Lower lobe of right lung (tissue), 2 donors: ENCODE measurements around the gene SALL2. TPM values are rescaled to one million over a fixed set of nuclear protein-coding genes. Genes with fewer than 3 reads are reported as not detected.

Experiments
- ATAC-seq, 2 donors: fragments of 200-7000 bp; cut with Tn5 transposase; one replicate each; pipeline ENCODE4 v1.9.1; 2020 to 2022; ENCODE audit warnings: mild to moderate bottlenecking in 2 of 2, moderate library complexity in 2 of 2
- DNase-seq: peaks from one replicate; pipeline ENCODE4 v3.0.0-alpha.2; 2020
- H3K27ac ChIP-seq: fragments of 200-600 bp; one replicate; pipeline ENCODE4 v1.8.0; 2022
- H3K27me3 ChIP-seq: fragments of 200-600 bp; one replicate; pipeline ENCODE4 v1.8.0; 2022; ENCODE audit warnings: low read depth
- H3K36me3 ChIP-seq: fragments of 200-600 bp; one replicate; pipeline ENCODE4 v1.8.0; 2022; ENCODE audit warnings: mild to moderate bottlenecking
- H3K4me1 ChIP-seq: fragments of 200-600 bp; one replicate; pipeline ENCODE4 v1.8.0; 2022
- H3K4me3 ChIP-seq: fragments of 200-600 bp; one replicate; pipeline ENCODE4 v1.8.0; 2022; ENCODE audit warnings: mild to moderate bottlenecking
- H3K9me3 ChIP-seq: fragments of 200-600 bp; one replicate; pipeline ENCODE4 v1.8.0; 2022
- intact Hi-C: fragments of 100-400 bp; cut with DNase I; formaldehyde crosslinking; loops from one replicate; pipeline ENCODE4 v1.11.0; 2022
- total RNA-seq: library from RNA; stranded (reverse); fragmentation: NEBNext Ultra II Directional; extraction: Animal tissue kit (Norgen Biotek cat#: 25700); gene quantifications from one replicate; pipeline ENCODE4 v1.2.1, GENCODE V29; 2021
- TF ChIP-seq, protein P1 (sequence below): fragments of 200-600 bp; IDR thresholded peaks from one replicate; pipeline ENCODE4 v1.8.0; 2022; ENCODE audit warnings: antibody characterized with exemption, mild to moderate bottlenecking
- donor health status: DM: no; HTN: yes; CAD: no; lungs with severe emphysema.

The SALL2 gene
- total RNA-seq, 1 donor from 2014 or later: 7.1 TPM

DNA sequence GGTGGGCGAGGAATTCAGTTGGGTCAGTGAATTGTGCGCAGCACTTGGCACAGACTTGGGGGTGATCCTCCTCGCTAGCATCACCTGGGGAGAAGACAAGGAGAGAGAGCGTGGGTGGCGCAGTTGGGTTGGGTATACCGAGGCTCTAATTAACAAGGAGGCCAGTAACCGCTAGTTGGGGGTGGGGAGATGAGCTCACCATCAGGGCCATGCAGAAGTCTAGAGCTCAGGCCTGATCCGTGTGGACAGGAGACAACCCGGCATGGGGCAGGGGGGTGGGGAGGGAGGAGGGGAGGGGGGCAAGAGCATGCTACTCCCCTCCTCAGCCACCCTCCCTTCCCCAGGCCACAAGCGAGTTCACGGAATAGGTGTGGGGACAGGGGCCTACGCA lies 580 bp downstream of the SALL2 start:
- Histone ChIP-seq H3K9me3 (no peaks in the 10 kb centered on the region), H3K27ac (peak overlapping the region; percentile 41), H3K36me3 (no peaks in the 10 kb centered on the region), H3K4me1 (peaks cover 22% of the 10 kb centered on the region), H3K27me3 (no peaks in the 10 kb centered on the region), H3K4me3 (peak overlapping the region; percentile 66)
- TF ChIP-seq, protein P1, sequence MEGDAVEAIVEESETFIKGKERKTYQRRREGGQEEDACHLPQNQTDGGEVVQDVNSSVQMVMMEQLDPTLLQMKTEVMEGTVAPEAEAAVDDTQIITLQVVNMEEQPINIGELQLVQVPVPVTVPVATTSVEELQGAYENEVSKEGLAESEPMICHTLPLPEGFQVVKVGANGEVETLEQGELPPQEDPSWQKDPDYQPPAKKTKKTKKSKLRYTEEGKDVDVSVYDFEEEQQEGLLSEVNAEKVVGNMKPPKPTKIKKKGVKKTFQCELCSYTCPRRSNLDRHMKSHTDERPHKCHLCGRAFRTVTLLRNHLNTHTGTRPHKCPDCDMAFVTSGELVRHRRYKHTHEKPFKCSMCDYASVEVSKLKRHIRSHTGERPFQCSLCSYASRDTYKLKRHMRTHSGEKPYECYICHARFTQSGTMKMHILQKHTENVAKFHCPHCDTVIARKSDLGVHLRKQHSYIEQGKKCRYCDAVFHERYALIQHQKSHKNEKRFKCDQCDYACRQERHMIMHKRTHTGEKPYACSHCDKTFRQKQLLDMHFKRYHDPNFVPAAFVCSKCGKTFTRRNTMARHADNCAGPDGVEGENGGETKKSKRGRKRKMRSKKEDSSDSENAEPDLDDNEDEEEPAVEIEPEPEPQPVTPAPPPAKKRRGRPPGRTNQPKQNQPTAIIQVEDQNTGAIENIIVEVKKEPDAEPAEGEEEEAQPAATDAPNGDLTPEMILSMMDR: no peak
- intact Hi-C loops: no loop called here
- DNase-seq (no peak), ATAC-seq (peak; percentile 10 to 28)

DNA sequence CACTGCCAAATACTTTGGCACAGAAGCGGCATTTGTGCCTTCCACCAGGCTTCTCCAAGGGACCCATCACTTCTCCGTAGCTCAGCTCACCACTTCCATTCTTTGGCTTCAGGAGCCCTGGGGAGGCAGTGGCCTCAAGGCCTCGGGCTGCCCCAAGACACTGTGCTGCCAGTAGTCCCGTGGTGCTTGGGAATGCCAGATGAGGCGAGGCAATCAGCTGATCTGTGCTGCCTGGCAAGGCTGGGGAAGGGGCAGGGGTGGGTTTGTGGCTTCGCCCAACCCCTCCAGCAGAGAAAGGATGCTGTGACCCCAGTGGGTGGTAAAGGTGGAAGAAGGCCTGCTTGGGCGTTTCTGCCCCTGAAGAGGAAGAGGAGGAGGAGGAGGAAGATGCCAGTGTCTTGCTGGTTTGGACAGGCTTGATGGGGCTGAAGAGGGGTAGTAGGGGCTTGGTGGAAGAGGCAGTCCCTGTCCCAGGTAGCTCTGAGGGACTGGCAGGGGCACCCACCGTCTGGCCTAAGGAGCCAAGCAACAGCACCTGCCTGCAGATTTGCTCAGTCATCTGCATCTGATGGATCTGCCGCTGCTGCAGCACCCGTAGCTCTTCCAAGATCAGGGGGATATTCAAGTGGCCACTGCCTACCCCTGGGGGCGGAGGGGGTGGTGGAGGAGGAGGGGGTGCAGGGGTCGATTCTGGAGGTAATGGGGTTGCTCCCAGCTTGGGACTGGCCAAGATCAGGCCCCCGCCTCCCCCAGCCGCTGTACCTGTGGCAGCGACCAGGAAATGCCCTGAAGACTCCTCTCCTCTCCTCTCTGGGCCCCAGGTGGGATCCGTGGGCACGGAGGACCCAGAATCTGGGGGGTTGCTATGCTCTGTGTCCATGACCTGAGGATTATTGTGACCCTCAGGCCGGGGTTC lies 1.3 kb downstream of the SALL2 start:
- Histone ChIP-seq H3K27me3 (no peaks in the 10 kb centered on the region), H3K27ac (no peak overlapping the region), H3K9me3 (no peaks in the 10 kb centered on the region), H3K4me3 (peak overlapping the region; percentile 66), H3K4me1 (peaks cover 22% of the 10 kb centered on the region), H3K36me3 (no peaks in the 10 kb centered on the region)
- intact Hi-C loops: no loop called here
- DNase-seq: no peak
- ATAC-seq: no peak
- TF ChIP-seq, protein P1: no peak

DNA sequence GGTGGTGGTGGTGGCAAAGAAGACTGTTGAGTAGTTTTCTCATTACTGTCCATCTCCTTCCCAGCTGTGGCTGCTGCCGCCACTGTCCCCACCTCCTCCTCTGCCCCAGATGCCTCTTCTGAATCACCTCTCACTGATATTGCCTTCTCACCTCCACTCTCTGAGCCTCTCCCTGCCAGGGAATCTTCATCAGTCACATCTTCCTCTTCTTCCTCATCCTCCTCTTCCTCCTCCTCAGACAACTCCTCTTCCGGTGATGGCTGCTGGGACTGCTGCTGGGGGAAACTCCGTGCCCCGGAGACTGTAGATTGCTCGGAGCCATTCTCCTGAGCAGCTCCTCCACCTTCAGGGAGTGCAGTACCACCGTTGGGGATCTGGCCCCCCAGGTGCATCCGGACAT lies 2.9 kb downstream of the SALL2 start:
- ATAC-seq: no peak
- TF ChIP-seq, protein P1: no peak
- intact Hi-C loops: no loop called here

DNA sequence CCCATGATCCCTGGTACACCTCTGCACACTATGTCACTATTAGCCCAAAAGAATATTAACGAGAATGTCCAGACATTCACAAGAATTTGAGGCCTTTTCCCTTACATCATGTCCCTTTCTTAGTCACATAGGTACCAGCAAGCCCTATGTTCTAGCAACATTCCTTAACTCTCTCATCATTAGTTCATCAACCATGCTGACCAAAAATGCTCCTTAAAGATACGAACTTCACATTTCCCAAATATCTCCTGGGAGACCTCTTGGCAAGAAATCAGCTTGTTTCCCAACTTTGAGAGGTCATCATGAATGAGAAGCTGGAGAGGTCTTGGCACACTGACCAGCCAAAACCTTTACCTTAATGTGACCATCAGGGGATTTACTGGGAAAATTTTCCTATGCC lies 4.6 kb downstream of the SALL2 start:
- H3K27me3 ChIP-seq: no peaks in the 10 kb centered on the region
- intact Hi-C loops: no loop called here
- H3K4me1 ChIP-seq: peaks cover 10% of the 10 kb centered on the region
- ATAC-seq: peak in 1 of 2 donors; percentile 61
- DNase-seq: no peak
- TF ChIP-seq, protein P1: no peak
- no peaks in the 10 kb centered on the region for H3K36me3 ChIP-seq
- no peak overlapping the region for H3K27ac ChIP-seq
- no peak overlapping the region for H3K4me3 ChIP-seq
- H3K9me3 ChIP-seq: no peaks in the 10 kb centered on the region

More for the DNA sequence above, 2.9 kb downstream of the SALL2 start:
- Histone ChIP-seq H3K27me3 (no peaks in the 10 kb centered on the region), H3K9me3 (no peaks in the 10 kb centered on the region), H3K36me3 (no peaks in the 10 kb centered on the region), H3K4me3 (no peak overlapping the region), H3K4me1 (peaks cover 22% of the 10 kb centered on the region), H3K27ac (no peak overlapping the region)
- DNase-seq: no peak

DNA sequence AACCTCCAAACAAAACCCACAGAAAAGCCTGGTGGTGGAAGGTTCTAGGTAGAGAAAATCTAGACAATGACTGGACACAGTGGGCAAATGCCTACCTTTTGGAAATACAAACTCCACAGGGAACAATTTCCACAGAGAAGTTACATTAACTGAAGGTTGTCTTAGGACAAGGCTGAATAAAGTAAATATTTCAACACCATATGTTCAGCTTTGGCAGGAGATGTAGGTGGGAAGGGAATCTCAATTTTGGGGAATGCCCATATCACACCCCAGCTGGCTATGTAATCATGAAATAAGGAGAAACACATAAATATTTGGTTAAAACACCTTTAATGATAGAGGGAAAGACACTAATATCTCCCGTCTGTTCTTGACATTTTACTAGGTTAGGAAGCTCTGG lies 5.4 kb downstream of the SALL2 start:
- Histone ChIP-seq H3K4me1 (peaks cover 9% of the 10 kb centered on the region), H3K36me3 (no peaks in the 10 kb centered on the region), H3K4me3 (no peak overlapping the region), H3K27me3 (no peaks in the 10 kb centered on the region), H3K27ac (no peak overlapping the region), H3K9me3 (no peaks in the 10 kb centered on the region)
- TF ChIP-seq, protein P1: no peak
- intact Hi-C loops: no loop called here
- ATAC-seq (no peak), DNase-seq (no peak)
